HG02981 (cell line): Measurements from ENCODE around the gene TTC7B.

Experiments
- ATAC-seq: cut with Tn5 transposase; IDR thresholded peaks from one replicate; pipeline ENCODE4 v1.9.1; 2021; ENCODE audit warnings: mild to moderate bottlenecking, moderate library complexity; ENCODE audit not compliant: unreplicated experiment

Gene TTC7B

GRCh38 chr14:90715993-90716392 is 100.2 kb downstream of the TTC7B start:
- no peak for ATAC-seq

- ATAC-seq = no peak
These were observed 100.7 kb downstream of the TTC7B start for GRCh38 chr14:90715495-90715894.

- no peak for ATAC-seq
These were observed 101.4 kb downstream of the TTC7B start for GRCh38 chr14:90714811-90715210.

GRCh38 chr14:90704738-90705392 is 111.4 kb downstream of the TTC7B start:
- ATAC-seq = no peak

- ATAC-seq = no peak
These were observed 112.1 kb downstream of the TTC7B start for GRCh38 chr14:90703841-90704737.

- no peak for ATAC-seq
These were observed 115.1 kb downstream of the TTC7B start for GRCh38 chr14:90700933-90701776.

GRCh38 chr14:90699016-90699415 is 117.2 kb downstream of the TTC7B start:
- no peak for ATAC-seq

GRCh38 chr14:90698379-90698869 is 117.8 kb downstream of the TTC7B start:
- no peak for ATAC-seq

- ATAC-seq = peak; percentile 71
These were observed 118.5 kb downstream of the TTC7B start for GRCh38 chr14:90697577-90698206.

GRCh38 chr14:90697132-90697531 is 119.1 kb downstream of the TTC7B start:
- ATAC-seq = no peak

GRCh38 chr14:90696720-90697119 is 119.5 kb downstream of the TTC7B start:
- no peak for ATAC-seq

GRCh38 chr14:90695997-90696660 is 120.1 kb downstream of the TTC7B start:
- no peak for ATAC-seq

- no peak for ATAC-seq
These were observed 122.8 kb downstream of the TTC7B start for GRCh38 chr14:90693413-90693812.

- ATAC-seq = no peak
These were observed 123.4 kb downstream of the TTC7B start for GRCh38 chr14:90692826-90693225.

GRCh38 chr14:90692061-90692460 is 124.2 kb downstream of the TTC7B start:
- ATAC-seq = no peak

- ATAC-seq = no peak
These were observed 124.6 kb downstream of the TTC7B start for GRCh38 chr14:90691627-90692026.

- no peak for ATAC-seq
These were observed 128.6 kb downstream of the TTC7B start for GRCh38 chr14:90687680-90688079.

- no peak for ATAC-seq
These were observed 133.6 kb downstream of the TTC7B start for GRCh38 chr14:90682615-90683014.

GRCh38 chr14:90681929-90682328 is 134.3 kb downstream of the TTC7B start:
- no peak for ATAC-seq

- no peak for ATAC-seq
These were observed 137.3 kb downstream of the TTC7B start for GRCh38 chr14:90678846-90679362.
